Small intestine (tissue), 7 donors: ENCODE results near the gene P2RX4. TPM values are rescaled to one million over a fixed set of nuclear protein-coding genes. Genes with fewer than 3 reads are reported as not detected.
"Not testable (repeated sequence)": the region's sequence is repeated elsewhere in the genome, so short reads cannot be mapped to it uniquely, and the experiment has no call there.

Source experiments
- DNase-seq, 2 donors: peaks; one replicate each; pipeline versions ENCODE4 v3.0.0 to v3.0.0-alpha.2; 2013
- FAIRE-seq: peaks from 2 replicates; lab custom pipeline; 2012; peaks lifted over from hg19 to GRCh38; lab: Jason Lieb, UNC
- H3K27ac ChIP-seq, 3 donors: one replicate each; pipeline ENCODE4 v1.5.1; 2013; ENCODE audit warnings: low read length in 2 of 3, mild to moderate bottlenecking in 2 of 3, control low read depth in 1 of 3, inconsistent platforms in 1 of 3, low read depth in 1 of 3, moderate library complexity in 1 of 3
- H3K27me3 ChIP-seq, 3 donors: one replicate each; pipeline ENCODE4 v1.6.1; 2013; ENCODE audit warnings: low read length in 3 of 3, inconsistent platforms in 1 of 3; ENCODE audit not compliant: control insufficient read depth in 3 of 3, insufficient read depth in 3 of 3
- H3K36me3 ChIP-seq, 3 donors: one replicate each; pipeline ENCODE4 v1.6.1; 2013; ENCODE audit warnings: low read length in 3 of 3, inconsistent platforms in 1 of 3, low read depth in 1 of 3, mild to moderate bottlenecking in 1 of 3, moderate library complexity in 1 of 3; ENCODE audit not compliant: control insufficient read depth in 3 of 3, insufficient read depth in 2 of 3
- H3K4me1 ChIP-seq, 3 donors: one replicate each; pipeline ENCODE4 v1.6.1; 2013; ENCODE audit warnings: low read length in 2 of 3, inconsistent platforms in 1 of 3, low read depth in 1 of 3, mild to moderate bottlenecking in 1 of 3, moderate library complexity in 1 of 3; ENCODE audit not compliant: control insufficient read depth in 3 of 3, insufficient read depth in 2 of 3
- H3K4me3 ChIP-seq, 3 donors: one replicate each; pipeline ENCODE4 v1.5.1; 2013; ENCODE audit warnings: low read length in 3 of 3, control low read depth in 1 of 3, inconsistent platforms in 1 of 3, low read depth in 1 of 3, mild to moderate bottlenecking in 1 of 3, moderate library complexity in 1 of 3
- H3K9me3 ChIP-seq, 2 donors: one replicate each; pipeline ENCODE4 v1.6.1; 2013; ENCODE audit warnings: low read depth in 1 of 2, low read length in 1 of 2; ENCODE audit not compliant: control insufficient read depth in 2 of 2, insufficient read depth in 1 of 2
- WGBS, 3 donors: extraction: QIAGEN DNeasy Blood & Tissue Kit; methylation state at CpG; one replicate each; pipeline ENCODE4 v1.1.7; 2013; 5-methylcytosine and 5-hydroxymethylcytosine counted together
- polyA plus RNA-seq, 4 donors: library from polyadenylated mRNA; stranded (reverse) in 3 of 4; unstranded in 1 of 4; fragments of 200-250 nt in 3 of 4; fragments of 120-200 nt in 1 of 4; gene quantifications; one replicate each; pipeline versions ENCODE4 v1.2.1 to v1.2.3, GENCODE V29; 2013
- donor health status: healthy with polysubstance abuse.
- donor health status: control.
- donor health status: control.
- donor health status: Bipolar disorder and iron deficiency.
- donor health status: healthy.

The P2RX4 gene
- polyA plus RNA-seq, 4 donors: 17.5 to 129 (median 43.5) TPM

GRCh38 chr12:121267822-121268221 lies 57.9 kb downstream of the P2RX4 start:
- WGBS, 3 donors: 95 to 100% (median 97%) methylated on average over 1 of the region's 1 CpG
- peaks cover 11 to 81% (median 16%) of the 10 kb centered on the region in 3 donors for H3K36me3 ChIP-seq

GRCh38 chr12:121273364-121273896 lies 63.5 kb downstream of the P2RX4 start:
- DNase-seq (no peak), FAIRE-seq (no peak)
- Histone ChIP-seq H3K36me3 (peaks cover 15 to 69% (median 15%) of the 10 kb centered on the region in 3 donors), H3K4me3 (no peak overlapping the region), H3K27me3 (no peaks in the 10 kb centered on the region), H3K4me1 (no peaks in the 10 kb centered on the region), H3K27ac (no peak overlapping the region), H3K9me3 (no peaks in the 10 kb centered on the region)
- WGBS, 3 donors: 94 to 96% (median 95%) methylated on average over 12 to 14 of the region's 14 CpGs

More at GRCh38 chr12:121267822-121268221, 57.9 kb downstream of the P2RX4 start:
- no peak overlapping the region for H3K4me3 ChIP-seq
- no peak overlapping the region for H3K27ac ChIP-seq
- H3K9me3 ChIP-seq: no peaks in the 10 kb centered on the region
- H3K27me3 ChIP-seq: no peaks in the 10 kb centered on the region
- no peaks in the 10 kb centered on the region for H3K4me1 ChIP-seq
- DNase-seq (no peak), FAIRE-seq (no peak)

- DNase-seq (no peak), FAIRE-seq (no peak)
- Histone ChIP-seq H3K27me3 (no peaks in the 10 kb centered on the region), H3K27ac (no peak overlapping the region), H3K4me3 (no peak overlapping the region), H3K4me1 (no peaks in the 10 kb centered on the region), H3K9me3 (no peaks in the 10 kb centered on the region), H3K36me3 (peaks cover 8 to 70% (median 11%) of the 10 kb centered on the region in 3 donors)
- WGBS, 3 donors: 96 to 98% (median 98%) methylated on average over 34 to 35 of the region's 35 CpGs
Observed at GRCh38 chr12:121274036-121274763, 64.3 kb downstream of the P2RX4 start.

- Histone ChIP-seq H3K27ac (no peak overlapping the region), H3K4me1 (no peaks in the 10 kb centered on the region), H3K4me3 (no peak overlapping the region), H3K27me3 (no peaks in the 10 kb centered on the region), H3K9me3 (no peaks in the 10 kb centered on the region), H3K36me3 (peaks cover 5 to 66% (median 7%) of the 10 kb centered on the region in 3 donors)
- FAIRE-seq (no peak), DNase-seq (no peak)
- WGBS, 3 donors: 78 to 96% (median 90%) methylated on average over 6 of the region's 6 CpGs
Observed at GRCh38 chr12:121277374-121277759, 67.4 kb downstream of the P2RX4 start.

- DNase-seq: no peak
- H3K27ac ChIP-seq: peak overlapping the region in 1 of 3 donors; percentile 6
- FAIRE-seq: no peak
- H3K9me3 ChIP-seq: no peaks in the 10 kb centered on the region
- WGBS, 3 donors: 91 to 95% (median 92%) methylated on average over 15 of the region's 15 CpGs
- no peaks in the 10 kb centered on the region for H3K4me1 ChIP-seq
- H3K36me3 ChIP-seq: peaks cover 5 to 65% (median 5%) of the 10 kb centered on the region in 3 donors
- H3K4me3 ChIP-seq: no peak overlapping the region
- no peaks in the 10 kb centered on the region for H3K27me3 ChIP-seq
Observed at GRCh38 chr12:121278169-121279070, 68.5 kb downstream of the P2RX4 start.

- Histone ChIP-seq H3K27me3 (no peaks in the 10 kb centered on the region), H3K9me3 (no peaks in the 10 kb centered on the region), H3K27ac (no peak overlapping the region), H3K4me1 (no peaks in the 10 kb centered on the region), H3K36me3 (peaks cover under 1 to 65% (median 4%) of the 10 kb centered on the region in 3 donors), H3K4me3 (no peak overlapping the region)
- FAIRE-seq (no peak), DNase-seq (no peak)
- WGBS, 3 donors: 76 to 90% (median 86%) methylated on average over 13 of the region's 13 CpGs
Observed at GRCh38 chr12:121279071-121279375, 69.1 kb downstream of the P2RX4 start.

GRCh38 chr12:121279507-121279915 lies 69.6 kb downstream of the P2RX4 start:
- Histone ChIP-seq H3K4me3 (no peak overlapping the region), H3K27me3 (no peaks in the 10 kb centered on the region), H3K36me3 (peaks cover 0 to 65% (median 0%) of the 10 kb centered on the region in 3 donors), H3K4me1 (no peaks in the 10 kb centered on the region), H3K27ac (no peak overlapping the region), H3K9me3 (no peaks in the 10 kb centered on the region)
- DNase-seq (no peak), FAIRE-seq (no peak)
- WGBS, 3 donors: 63 to 82% (median 80%) methylated on average over 10 of the region's 10 CpGs

- H3K27ac ChIP-seq, H3K27me3 ChIP-seq, FAIRE-seq, H3K4me3 ChIP-seq, H3K9me3 ChIP-seq, H3K4me1 ChIP-seq, DNase-seq: not testable (repeated sequence)
- H3K36me3 ChIP-seq: peaks cover 0 to 68% (median 0%) of the 10 kb centered on the region in 3 donors
- WGBS, 3 donors: 88 to 94% (median 93%) methylated on average over 9 to 11 of the region's 11 CpGs
Observed at GRCh38 chr12:121280531-121280930, 70.6 kb downstream of the P2RX4 start.
